Ishikawa (cell line): ENCODE measurements around the gene GPN2.
A peak's percentile ranks its signal among the peaks of the same experiment; 100 is the strongest.

Experiments
- CEBPB ChIP-seq: IDR thresholded peaks from 2 replicates; pipeline ENCODE4 v1.6.1; 2012
- CREB1 ChIP-seq: IDR thresholded peaks from 2 replicates; pipeline ENCODE4 v1.6.1; 2012; ENCODE audit warnings: low read depth
- EGR1 ChIP-seq: IDR thresholded peaks from 2 replicates; pipeline ENCODE4 v1.6.1; 2012
- EP300 ChIP-seq: IDR thresholded peaks from 2 replicates; pipeline ENCODE4 v1.6.1; 2012; ENCODE audit warnings: borderline replicate concordance
- FOXM1 ChIP-seq: IDR thresholded peaks from 2 replicates; pipeline ENCODE4 v1.6.1; 2012; ENCODE audit warnings: low read depth, borderline replicate concordance
- NFIC ChIP-seq: IDR thresholded peaks from 2 replicates; pipeline ENCODE4 v1.6.1; 2012
- RAD21 ChIP-seq: IDR thresholded peaks from 2 replicates; pipeline ENCODE4 v1.6.1; 2012; ENCODE audit warnings: low read depth
- TAF1 ChIP-seq: IDR thresholded peaks from 2 replicates; pipeline ENCODE4 v1.6.1; 2012; ENCODE audit warnings: low read depth, mild to moderate bottlenecking
- TCF12 ChIP-seq: IDR thresholded peaks from 2 replicates; pipeline ENCODE4 v1.6.1; 2012; ENCODE audit warnings: low read depth
- TEAD4 ChIP-seq: IDR thresholded peaks from 2 replicates; pipeline ENCODE4 v1.6.1; 2012
- YY1 ChIP-seq: IDR thresholded peaks from 2 replicates; pipeline ENCODE4 v1.6.1; 2012; ENCODE audit warnings: low read depth
- ZBTB7A ChIP-seq: IDR thresholded peaks from 2 replicates; pipeline ENCODE4 v1.6.1; 2012; ENCODE audit warnings: low read depth
- TF ChIP-seq, protein P1 (sequence below): IDR thresholded peaks from 2 replicates; pipeline ENCODE4 v1.6.1; 2012; ENCODE audit warnings: low read depth, mild to moderate bottlenecking
- TF ChIP-seq, protein P2 (sequence below): IDR thresholded peaks from 2 replicates; pipeline ENCODE4 v1.6.1; 2012
- TF ChIP-seq, protein P3 (sequence below): IDR thresholded peaks from 2 replicates; pipeline ENCODE4 v1.6.1; 2012

GPN2 gene

DNA sequence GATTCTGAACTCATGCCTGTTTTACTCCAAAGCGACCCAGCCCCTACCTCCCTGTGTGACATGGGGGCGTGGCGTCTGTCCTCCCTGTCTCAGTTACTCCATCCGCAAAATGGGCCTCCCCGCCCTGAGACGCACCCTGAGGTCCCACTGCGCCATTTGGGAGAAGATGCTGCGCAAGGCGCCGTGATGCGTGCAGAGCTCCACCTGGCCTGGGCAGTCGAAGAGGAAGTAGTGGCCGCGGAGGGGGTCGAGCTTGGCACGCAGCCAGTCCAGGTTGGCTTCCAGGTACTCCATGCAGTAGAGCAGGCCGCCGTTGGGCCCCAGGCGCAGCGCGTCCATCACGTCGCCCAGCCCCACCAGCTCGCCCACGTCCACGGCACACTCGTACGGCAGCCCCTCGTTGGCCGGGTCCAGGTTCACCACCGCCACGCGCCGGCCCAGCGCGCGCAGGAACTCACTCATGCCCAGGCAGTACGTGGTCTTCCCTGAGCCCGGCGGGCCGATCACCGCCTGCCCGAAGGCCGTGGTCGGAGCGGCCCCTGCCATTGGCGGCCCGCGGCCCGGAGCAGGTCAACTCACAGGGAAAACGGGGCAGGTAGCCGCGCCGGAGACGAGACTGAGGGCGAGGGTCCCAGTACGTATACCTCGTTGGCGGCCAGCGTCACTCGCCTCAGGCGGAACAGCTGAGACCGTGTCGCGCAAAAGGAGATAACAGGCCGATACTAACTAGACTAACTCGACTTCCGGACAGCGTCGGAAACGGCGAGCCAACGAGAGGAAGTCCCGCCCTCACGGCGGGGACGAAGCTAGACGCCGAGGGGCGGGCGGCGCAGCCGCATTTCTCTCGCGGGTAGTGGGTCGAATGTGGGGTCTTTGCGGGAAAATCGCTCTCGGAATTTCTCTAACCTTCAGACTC lies at the start of gene GPN2:
Gene GPN2, minus strand, starts transcription at position 733 of the 916 bp plus-strand sequence. Its CDS starts 187 bp downstream, at position 546.
- no peak; the same call in 1 of the 2 replicates for TF ChIP-seq TEAD4
- peak; percentile 53; the same call in 1 of the 2 replicates for TF ChIP-seq TCF12
- TF ChIP-seq CREB1, result no peak
- TF ChIP-seq, protein P1, sequence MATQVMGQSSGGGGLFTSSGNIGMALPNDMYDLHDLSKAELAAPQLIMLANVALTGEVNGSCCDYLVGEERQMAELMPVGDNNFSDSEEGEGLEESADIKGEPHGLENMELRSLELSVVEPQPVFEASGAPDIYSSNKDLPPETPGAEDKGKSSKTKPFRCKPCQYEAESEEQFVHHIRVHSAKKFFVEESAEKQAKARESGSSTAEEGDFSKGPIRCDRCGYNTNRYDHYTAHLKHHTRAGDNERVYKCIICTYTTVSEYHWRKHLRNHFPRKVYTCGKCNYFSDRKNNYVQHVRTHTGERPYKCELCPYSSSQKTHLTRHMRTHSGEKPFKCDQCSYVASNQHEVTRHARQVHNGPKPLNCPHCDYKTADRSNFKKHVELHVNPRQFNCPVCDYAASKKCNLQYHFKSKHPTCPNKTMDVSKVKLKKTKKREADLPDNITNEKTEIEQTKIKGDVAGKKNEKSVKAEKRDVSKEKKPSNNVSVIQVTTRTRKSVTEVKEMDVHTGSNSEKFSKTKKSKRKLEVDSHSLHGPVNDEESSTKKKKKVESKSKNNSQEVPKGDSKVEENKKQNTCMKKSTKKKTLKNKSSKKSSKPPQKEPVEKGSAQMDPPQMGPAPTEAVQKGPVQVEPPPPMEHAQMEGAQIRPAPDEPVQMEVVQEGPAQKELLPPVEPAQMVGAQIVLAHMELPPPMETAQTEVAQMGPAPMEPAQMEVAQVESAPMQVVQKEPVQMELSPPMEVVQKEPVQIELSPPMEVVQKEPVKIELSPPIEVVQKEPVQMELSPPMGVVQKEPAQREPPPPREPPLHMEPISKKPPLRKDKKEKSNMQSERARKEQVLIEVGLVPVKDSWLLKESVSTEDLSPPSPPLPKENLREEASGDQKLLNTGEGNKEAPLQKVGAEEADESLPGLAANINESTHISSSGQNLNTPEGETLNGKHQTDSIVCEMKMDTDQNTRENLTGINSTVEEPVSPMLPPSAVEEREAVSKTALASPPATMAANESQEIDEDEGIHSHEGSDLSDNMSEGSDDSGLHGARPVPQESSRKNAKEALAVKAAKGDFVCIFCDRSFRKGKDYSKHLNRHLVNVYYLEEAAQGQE, result no peak
- TF ChIP-seq NFIC, result peak; percentile 80
- TF ChIP-seq EP300, result no peak
- TF ChIP-seq, protein P2, sequence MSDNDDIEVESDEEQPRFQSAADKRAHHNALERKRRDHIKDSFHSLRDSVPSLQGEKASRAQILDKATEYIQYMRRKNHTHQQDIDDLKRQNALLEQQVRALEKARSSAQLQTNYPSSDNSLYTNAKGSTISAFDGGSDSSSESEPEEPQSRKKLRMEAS, result peak; percentile 60
- peak; percentile 76 for TF ChIP-seq TAF1
- no peak for TF ChIP-seq RAD21
- TF ChIP-seq FOXM1, result no peak
- no peak for TF ChIP-seq EGR1
- no peak for TF ChIP-seq CEBPB
- TF ChIP-seq, protein P3, sequence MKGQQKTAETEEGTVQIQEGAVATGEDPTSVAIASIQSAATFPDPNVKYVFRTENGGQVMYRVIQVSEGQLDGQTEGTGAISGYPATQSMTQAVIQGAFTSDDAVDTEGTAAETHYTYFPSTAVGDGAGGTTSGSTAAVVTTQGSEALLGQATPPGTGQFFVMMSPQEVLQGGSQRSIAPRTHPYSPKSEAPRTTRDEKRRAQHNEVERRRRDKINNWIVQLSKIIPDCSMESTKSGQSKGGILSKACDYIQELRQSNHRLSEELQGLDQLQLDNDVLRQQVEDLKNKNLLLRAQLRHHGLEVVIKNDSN, result no peak
- 0 out of 2 replicates have a peak, but pooled peaks have one; percentile 28 for TF ChIP-seq YY1
- TF ChIP-seq ZBTB7A, result peak; percentile 26; the same call in 1 of the 2 replicates

DNA sequence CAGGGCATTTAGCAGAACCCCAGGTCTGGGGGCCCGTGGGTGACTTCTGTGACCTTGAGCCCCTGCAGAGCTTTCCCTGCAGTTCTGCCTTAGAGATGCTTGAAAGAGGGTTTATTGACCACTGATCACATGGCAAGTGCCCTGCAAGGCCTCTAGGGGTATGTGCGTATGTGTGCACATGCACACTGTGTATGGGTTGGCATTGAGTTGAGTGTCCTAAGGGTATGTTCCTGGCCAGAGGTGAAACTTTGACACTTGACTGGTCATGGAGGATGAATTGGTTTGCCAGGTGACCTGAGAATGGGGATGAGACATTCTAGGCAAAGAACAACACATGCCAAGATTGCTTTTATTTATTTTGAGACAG lies 48.6 kb upstream of the GPN2 start:
- TF ChIP-seq EP300 (no peak), CREB1 (no peak), FOXM1 (no peak), NFIC (no peak), TAF1 (no peak), TEAD4 (no peak), ZBTB7A (no peak), TCF12 (no peak), EGR1 (no peak), CEBPB (no peak), RAD21 (no peak), YY1 (no peak)
- TF ChIP-seq, protein P2, result no peak
- TF ChIP-seq, protein P3, result no peak
- TF ChIP-seq, protein P1, result no peak

DNA sequence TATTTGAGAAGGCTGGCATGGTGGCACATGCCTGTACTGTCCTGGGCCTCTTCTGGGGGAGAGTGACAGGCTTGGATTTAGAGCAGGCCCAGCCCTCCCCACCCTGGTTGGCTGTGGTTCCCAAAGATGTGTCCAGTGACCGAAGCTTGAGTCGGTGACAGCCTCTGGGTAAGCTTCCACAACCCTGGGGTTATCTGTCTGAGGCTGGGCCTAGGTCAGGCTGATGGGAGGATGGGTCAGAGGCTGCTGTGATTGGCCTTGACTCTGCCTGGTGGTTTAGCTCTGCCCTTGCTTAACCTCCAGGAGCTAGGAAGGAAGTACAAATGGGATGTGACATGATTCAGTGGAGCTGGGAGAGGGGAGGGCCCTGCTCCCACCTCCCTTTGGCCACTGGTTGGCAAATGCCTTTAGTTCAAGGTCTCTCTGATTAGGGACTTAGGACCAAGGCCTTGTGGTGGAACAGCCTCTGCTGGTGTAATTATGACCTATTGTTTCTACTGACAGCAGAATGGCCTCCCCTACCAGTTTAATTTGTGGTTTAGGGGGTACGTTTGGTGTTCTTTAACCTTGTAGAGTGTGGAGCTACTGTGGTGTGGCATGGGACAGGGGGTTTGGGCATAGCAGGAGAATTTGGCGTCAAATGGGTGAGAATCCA lies 48.0 kb upstream of the GPN2 start:
- TF ChIP-seq ZBTB7A (no peak), YY1 (no peak), TAF1 (no peak)
- TF ChIP-seq, protein P1, result no peak

DNA sequence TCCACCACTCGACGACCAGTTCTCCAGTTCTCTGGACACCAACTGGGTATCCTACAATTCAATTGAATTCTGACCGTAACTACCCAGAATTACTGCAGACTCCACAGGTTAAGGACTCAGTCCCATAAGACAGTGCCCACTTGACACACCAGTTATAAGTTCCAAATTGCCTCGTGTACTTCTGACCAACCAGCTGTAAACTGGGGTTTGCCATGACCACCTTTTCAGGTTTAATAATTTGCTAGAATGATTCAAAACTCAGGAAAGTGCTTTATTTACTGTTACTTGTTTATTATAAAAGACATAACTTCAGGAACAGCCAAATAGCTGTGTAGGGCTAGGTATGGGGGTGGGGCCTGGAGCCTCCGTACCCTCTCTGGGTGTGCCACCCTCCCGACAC lies 46.7 kb upstream of the GPN2 start:
- TF ChIP-seq, protein P1, result no peak
- TF ChIP-seq CREB1 (no peak), FOXM1 (no peak), RAD21 (no peak), ZBTB7A (no peak), NFIC (no peak), TEAD4 (no peak), EP300 (no peak)
